NCI-H524 treated with DMSO at 0.1 percent for 48 hours (cell line): ENCODE data around the gene ZNF879.
A peak's percentile ranks its signal among the peaks of the same experiment; 100 is the strongest.

Experiments
- DNase-seq: peaks from one replicate; lab custom pipeline; 2025; lab: John Stamatoyannopoulos, UW

The ZNF879 gene

DNA sequence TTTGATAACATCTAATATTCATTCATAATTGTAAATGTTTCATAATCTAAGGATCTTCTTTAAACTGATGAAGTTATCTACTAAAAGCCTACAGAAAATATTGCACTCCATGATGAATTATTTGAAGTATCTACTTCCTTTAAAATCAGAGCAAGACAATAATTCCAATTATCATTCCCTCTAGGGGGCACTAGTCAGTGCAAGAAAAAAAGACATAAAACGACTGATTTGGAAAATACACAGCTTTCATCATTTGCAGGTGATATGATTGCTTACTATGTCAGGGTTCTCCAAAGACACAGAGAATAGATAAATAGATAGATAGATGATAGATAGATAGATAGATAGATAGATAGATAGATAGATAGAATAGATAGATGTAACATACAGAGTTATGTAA lies 14.9 kb upstream of the ZNF879 start:
- no peak for DNase-seq

DNA sequence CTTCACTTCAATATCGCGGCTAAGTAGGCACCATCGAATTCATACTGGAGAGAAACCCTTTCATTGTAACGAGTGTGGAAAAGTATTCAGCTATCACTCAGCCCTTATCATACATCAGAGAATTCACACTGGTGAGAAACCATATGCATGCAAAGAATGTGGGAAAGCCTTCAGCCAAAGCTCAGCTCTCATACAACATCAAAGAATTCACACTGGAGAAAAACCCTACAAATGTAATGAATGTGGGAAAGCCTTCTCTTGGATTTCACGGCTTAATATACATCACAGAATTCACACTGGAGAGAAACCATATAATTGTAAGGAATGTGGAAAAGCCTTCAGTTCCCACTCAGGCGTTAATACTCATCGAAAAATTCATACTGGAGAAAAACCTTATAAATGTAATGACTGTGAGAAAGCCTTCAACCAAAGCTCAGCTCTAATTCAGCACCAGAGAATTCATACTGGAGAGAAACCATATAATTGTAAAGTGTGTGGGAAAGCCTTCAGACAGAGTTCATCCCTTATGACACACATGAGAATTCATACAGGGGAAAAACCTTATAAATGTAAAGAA lies 9.5 kb downstream of the ZNF879 start:
- no peak for DNase-seq

GRCh38 chr5:179044765-179045164 lies 21.2 kb downstream of the ZNF879 start:
- no peak for DNase-seq

- DNase-seq, result no peak
Measured at GRCh38 chr5:179051784-179052183, 28.2 kb downstream of the ZNF879 start.

DNA sequence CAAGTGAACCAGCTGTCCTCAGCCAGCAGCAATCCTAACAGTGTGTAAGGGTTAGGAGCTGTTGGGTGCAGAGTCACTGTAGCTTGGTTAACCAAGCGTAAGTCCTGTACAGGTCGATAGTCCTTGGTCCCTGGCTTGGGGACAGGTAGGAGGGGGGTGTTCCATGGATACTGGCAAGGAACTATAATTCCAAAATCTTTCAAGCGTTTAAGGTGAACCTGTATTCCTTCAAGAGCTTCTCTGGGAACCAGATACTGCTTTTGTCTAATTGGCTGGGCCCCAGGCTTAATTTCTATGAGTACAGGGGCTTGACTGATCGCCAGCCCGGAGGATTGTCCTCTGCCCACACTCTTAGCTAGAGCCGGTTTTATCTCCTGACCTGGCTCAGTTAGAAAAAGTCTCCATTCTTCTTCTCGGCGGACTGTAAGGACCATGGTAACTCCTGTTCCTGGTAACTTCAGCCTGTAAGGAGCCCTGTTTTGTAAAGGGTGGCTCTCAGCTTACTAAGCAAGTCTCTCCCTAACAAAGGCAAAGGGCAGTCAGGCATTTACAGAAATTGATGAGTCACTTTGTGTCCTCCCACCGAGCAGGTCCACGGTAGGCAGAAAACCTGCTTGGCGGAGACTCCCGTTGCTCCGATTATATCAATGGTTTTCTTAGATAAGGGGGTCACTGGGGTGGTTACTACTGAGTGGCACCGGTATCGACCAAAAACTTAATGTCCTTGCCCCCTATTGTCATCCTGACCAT lies 30.6 kb downstream of the ZNF879 start:
- no peak for DNase-seq

DNA sequence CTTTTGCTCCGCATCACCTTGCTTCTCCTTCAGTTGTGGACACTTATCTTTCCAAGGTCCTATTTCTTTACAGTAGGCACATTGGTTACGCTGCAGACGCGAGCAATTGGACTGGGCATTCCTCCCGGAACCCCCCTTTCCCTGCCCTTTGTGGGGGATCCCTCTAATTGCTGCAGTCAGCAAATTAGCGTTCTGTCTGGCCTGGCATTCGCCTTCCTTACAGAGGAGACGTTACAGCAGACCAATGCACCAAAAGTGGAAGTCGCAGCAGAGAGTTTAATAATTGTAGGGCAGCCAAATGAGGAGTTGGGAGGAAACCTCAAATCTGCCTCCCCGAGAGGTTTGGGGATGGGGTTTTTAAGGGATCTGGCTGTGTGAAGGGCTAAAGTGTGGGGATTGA lies 31.3 kb downstream of the ZNF879 start:
- no peak for DNase-seq

- DNase-seq, result no peak
Measured at GRCh38 chr5:179055436-179055835, 31.8 kb downstream of the ZNF879 start.

DNA sequence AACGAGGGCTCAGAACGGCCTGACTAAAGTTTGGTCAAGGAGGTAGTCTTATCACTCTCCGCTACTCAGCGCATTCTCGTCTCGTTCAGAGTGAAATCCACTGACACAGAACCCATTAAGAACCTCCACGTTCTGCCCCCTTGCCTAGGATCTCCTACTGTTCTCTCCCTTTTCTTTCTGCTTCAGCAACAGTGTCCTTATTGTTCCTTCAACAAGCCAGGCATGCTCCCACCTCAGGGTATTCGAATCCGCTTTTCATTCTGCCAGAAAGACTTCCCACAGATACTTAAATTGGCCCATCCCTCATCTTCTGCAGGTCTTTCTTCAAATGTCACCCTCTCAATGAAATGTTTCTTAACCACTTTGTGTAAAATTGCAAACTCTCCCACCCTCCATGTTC lies 32.2 kb downstream of the ZNF879 start:
- no peak for DNase-seq

DNA sequence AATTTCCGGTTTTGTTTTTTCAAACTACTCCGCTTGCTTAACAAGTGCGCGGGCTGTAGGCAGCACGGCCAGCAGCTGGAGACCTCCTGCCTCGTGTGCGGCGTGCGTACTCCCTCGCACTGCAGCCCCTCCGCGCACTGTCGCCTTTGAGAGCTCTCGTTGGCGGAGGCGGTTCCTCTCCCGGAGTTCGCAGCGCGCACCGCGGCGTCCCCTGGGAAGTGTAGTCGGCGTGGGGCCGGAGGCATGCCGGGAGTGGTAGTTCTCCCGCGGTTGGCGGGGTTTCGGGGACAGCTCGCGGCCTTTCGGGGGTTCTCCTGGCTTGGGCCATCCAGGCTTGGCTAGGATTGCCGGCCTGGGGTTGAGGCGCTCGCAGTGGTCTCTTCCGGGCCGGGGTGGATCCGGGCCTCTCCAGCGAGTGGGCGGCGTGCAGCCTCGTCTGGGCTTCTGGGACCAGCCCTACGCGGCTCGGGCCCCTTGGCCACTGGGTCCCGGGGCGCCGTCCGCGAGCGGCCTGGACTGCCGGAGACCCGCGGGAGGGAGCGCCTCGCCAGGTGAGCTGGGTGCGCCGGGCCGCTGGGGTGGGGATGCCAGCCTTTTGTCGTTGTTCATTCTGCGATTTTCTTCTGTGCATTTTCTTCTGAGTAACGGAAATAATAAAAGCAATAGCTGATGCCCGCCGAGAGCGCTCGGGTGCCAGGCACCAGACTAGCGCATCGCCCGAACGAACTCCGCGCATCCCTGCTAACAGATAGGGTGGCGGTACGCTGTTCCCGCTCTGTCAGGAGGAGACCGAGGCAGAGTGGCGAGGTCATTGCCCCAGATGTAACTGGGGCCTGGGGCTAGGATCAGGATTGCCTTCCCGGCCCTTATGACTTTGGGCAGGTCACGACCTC lies 36.8 kb downstream of the ZNF879 start, which contains the start of gene ZNF354C:
ZNF354C (plus strand) TSS at position 258 of the 893 bp plus-strand sequence. CDS start 1,696 bp downstream, outside the sequence.
- DNase-seq, result peak; percentile 56

- no peak for DNase-seq
Measured at GRCh38 chr5:179061025-179061424, 37.4 kb downstream of the ZNF879 start.

- DNase-seq, result no peak
Measured at GRCh38 chr5:179065703-179066102, 42.1 kb downstream of the ZNF879 start.

DNA sequence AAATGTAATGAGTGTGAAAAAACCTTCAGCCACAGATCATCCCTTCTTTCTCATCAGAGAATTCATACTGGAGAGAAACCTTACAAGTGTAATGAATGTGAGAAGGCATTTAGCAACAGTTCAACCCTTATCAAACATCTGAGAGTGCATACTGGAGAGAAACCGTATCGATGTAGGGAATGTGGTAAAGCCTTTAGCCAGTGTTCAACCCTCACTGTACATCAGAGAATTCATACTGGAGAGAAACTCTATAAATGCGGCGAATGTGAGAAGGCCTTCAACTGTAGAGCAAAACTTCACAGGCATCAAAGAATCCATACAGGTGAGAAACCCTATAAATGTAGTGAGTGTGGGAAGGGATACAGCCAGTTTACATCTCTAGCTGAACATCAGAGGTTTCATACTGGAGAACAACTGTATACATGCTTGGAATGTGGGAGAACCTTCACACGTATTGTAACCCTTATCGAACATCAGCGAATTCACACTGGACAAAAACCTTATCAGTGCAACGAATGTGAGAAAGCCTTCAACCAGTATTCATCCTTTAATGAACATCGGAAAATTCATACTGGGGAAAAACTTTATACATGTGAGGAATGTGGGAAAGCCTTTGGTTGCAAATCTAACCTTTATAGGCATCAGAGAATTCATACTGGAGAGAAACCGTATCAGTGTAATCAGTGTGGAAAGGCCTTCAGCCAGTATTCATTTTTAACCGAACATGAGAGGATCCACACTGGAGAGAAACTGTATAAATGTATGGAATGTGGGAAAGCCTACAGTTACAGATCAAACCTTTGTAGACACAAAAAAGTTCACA lies 55.8 kb downstream of the ZNF879 start:
- no peak for DNase-seq

DNA sequence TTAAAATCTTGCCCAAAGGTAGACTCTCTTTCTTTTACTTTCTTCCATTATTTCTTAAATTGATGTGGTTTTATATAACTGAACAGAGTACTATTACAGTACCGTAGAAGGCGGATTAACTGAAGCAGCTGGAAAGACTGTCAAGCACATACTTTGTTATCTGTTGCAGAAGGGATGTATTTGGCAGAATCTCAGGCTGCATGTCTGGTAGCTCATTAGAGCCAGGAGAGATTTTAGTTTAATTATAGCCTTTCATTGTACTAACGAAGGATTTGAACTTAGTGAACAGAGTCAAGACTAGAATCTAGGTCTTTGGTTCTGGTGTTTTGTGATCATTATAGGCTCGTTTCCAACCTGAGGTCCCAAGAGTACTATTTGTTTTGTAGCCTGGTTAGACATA lies 57.1 kb downstream of the ZNF879 start:
- no peak for DNase-seq
